Testis (tissue), 2 donors: Measurements from ENCODE around the gene NDUFB6.

Source experiments
- POLR2A ChIP-seq: fragments of 450-650 bp; IDR thresholded peaks from one replicate; pipeline ENCODE4 v1.6.1; 2017; ENCODE audit warnings: antibody characterized with exemption, mild to moderate bottlenecking, moderate library complexity
- TF ChIP-seq, protein P1 (sequence below), 3 experiments: fragments of 450-650 bp in 2 of 3; fragments of 200-600 bp in 1 of 3; sonication (generic) in 1 of 3; IDR thresholded peaks; one replicate each; pipeline ENCODE4 v1.5.1; 2016 to 2019; ENCODE audit warnings: antibody characterized with exemption in 3 of 3, mild to moderate bottlenecking in 2 of 3, moderate library complexity in 1 of 3

DNA sequence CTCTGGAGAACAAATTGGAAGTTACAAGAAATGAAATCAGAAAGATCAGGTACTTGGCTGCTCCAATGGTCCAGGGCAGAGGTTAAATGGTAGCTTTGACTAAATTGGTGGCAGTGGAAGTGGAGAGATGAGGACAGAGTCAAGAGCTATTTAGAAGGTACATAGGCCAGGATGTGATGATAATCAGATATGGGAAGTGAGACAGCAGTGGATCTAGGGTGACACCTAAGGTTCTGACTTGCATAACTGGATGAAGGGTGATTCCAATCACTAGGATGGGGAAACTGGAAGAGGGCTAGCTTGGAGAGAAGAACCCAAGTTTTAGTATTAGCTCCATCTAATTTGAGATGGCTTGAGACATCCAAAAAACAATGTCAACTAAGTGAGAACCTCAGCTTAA, 24.0 kb upstream of the NDUFB6 start:
- TF ChIP-seq, protein P1, sequence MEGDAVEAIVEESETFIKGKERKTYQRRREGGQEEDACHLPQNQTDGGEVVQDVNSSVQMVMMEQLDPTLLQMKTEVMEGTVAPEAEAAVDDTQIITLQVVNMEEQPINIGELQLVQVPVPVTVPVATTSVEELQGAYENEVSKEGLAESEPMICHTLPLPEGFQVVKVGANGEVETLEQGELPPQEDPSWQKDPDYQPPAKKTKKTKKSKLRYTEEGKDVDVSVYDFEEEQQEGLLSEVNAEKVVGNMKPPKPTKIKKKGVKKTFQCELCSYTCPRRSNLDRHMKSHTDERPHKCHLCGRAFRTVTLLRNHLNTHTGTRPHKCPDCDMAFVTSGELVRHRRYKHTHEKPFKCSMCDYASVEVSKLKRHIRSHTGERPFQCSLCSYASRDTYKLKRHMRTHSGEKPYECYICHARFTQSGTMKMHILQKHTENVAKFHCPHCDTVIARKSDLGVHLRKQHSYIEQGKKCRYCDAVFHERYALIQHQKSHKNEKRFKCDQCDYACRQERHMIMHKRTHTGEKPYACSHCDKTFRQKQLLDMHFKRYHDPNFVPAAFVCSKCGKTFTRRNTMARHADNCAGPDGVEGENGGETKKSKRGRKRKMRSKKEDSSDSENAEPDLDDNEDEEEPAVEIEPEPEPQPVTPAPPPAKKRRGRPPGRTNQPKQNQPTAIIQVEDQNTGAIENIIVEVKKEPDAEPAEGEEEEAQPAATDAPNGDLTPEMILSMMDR (IDR thresholded peaks at IDR 0.05) = no peak
- TF ChIP-seq POLR2A = no peak
